Chondrocyte (in vitro differentiated cells): ENCODE data around the gene C12orf57. TPM values are rescaled to one million over a fixed set of nuclear protein-coding genes. Genes with fewer than 3 reads are reported as not detected.

Source experiments
- DNase-seq: peaks from one replicate; pipeline ENCODE4 v3.0.0; 2021; ENCODE audit warnings: mixed read lengths, low spot score
- H3K27ac Mint-ChIP-seq: one replicate; pipeline ENCODE4 v1.8.0; 2021; ENCODE audit warnings: mild to moderate bottlenecking, moderate library complexity, mixed read lengths; ENCODE audit not compliant: unreplicated experiment
- H3K27me3 Mint-ChIP-seq: 2 replicates; pipeline ENCODE4 v1.8.0; 2021; ENCODE audit warnings: low read depth, mixed read lengths
- H3K36me3 Mint-ChIP-seq: 2 replicates; pipeline ENCODE4 v1.8.0; 2021; ENCODE audit warnings: low read depth, mixed read lengths
- H3K4me1 Mint-ChIP-seq: 2 replicates; pipeline ENCODE4 v1.8.0; 2021; ENCODE audit warnings: low read depth, mild to moderate bottlenecking, mixed read lengths
- H3K4me3 Mint-ChIP-seq: one replicate; pipeline ENCODE4 v1.8.0; 2021; ENCODE audit warnings: mild to moderate bottlenecking, moderate library complexity, mixed read lengths; ENCODE audit not compliant: unreplicated experiment
- H3K9me3 Mint-ChIP-seq: 2 replicates; pipeline ENCODE4 v1.8.0; 2021; ENCODE audit warnings: low read depth, mixed read lengths
- CTCF ChIP-seq: fragments of 200-600 bp; sonication (generic); IDR thresholded peaks from 2 replicates; pipeline ENCODE4 v1.5.0; 2021; ENCODE audit warnings: antibody characterized with exemption, mild to moderate bottlenecking, moderate library complexity
- total RNA-seq: library from RNA; stranded (reverse); gene quantifications from 3 replicates; pipeline ENCODE4 v1.2.1, GENCODE V29; 2021

The C12orf57 gene
- total RNA-seq, 1 donor from 2014 or later, result 233 TPM

GRCh38 chr12:6960593-6961277 lies 16.9 kb downstream of the C12orf57 start:
- Mint-ChIP-seq H3K27me3 (no peaks in the 10 kb centered on the region), H3K4me3 (no peak overlapping the region), H3K9me3 (no peaks in the 10 kb centered on the region), H3K4me1 (peaks cover 15% of the 10 kb centered on the region), H3K36me3 (peaks cover 4% of the 10 kb centered on the region), H3K27ac (no peak overlapping the region)
- TF ChIP-seq CTCF, result peak; percentile 39
- no peak for DNase-seq

- Mint-ChIP-seq H3K4me1 (peaks cover 15% of the 10 kb centered on the region), H3K4me3 (no peak overlapping the region), H3K27me3 (no peaks in the 10 kb centered on the region), H3K9me3 (no peaks in the 10 kb centered on the region), H3K36me3 (peaks cover 4% of the 10 kb centered on the region), H3K27ac (no peak overlapping the region)
- no peak for DNase-seq
- TF ChIP-seq CTCF, result no peak
These were observed 17.5 kb downstream of the C12orf57 start for GRCh38 chr12:6961278-6961694.

- Mint-ChIP-seq H3K4me1 (peaks cover 15% of the 10 kb centered on the region), H3K36me3 (peaks cover 5% of the 10 kb centered on the region), H3K27ac (peak overlapping the region; percentile 93), H3K27me3 (no peaks in the 10 kb centered on the region), H3K9me3 (no peaks in the 10 kb centered on the region), H3K4me3 (peak overlapping the region; percentile 50)
- DNase-seq, result no peak
- peak; percentile 80 for TF ChIP-seq CTCF
These were observed 18.0 kb downstream of the C12orf57 start for GRCh38 chr12:6961695-6962284.

GRCh38 chr12:6962285-6963015 lies 18.6 kb downstream of the C12orf57 start:
- H3K36me3 Mint-ChIP-seq, result peaks cover 8% of the 10 kb centered on the region
- H3K4me1 Mint-ChIP-seq, result peaks cover 15% of the 10 kb centered on the region
- DNase-seq, result no peak
- peak overlapping the region; percentile 93 for H3K27ac Mint-ChIP-seq
- H3K27me3 Mint-ChIP-seq, result no peaks in the 10 kb centered on the region
- TF ChIP-seq CTCF, result peak; percentile 6
- no peaks in the 10 kb centered on the region for H3K9me3 Mint-ChIP-seq
- peak overlapping the region; percentile 50 for H3K4me3 Mint-ChIP-seq

- H3K36me3 Mint-ChIP-seq, result peaks cover 8% of the 10 kb centered on the region
- H3K27ac Mint-ChIP-seq, result no peak overlapping the region
- peaks cover 15% of the 10 kb centered on the region for H3K4me1 Mint-ChIP-seq
- no peak for TF ChIP-seq CTCF
- no peak for DNase-seq
- H3K9me3 Mint-ChIP-seq, result no peaks in the 10 kb centered on the region
- no peak overlapping the region for H3K4me3 Mint-ChIP-seq
- no peaks in the 10 kb centered on the region for H3K27me3 Mint-ChIP-seq
These were observed 19.4 kb downstream of the C12orf57 start for GRCh38 chr12:6963016-6963731.
